HG02870 (cell line): ENCODE results near the gene RNU6-1.

Experiments used
- ATAC-seq: cut with Tn5 transposase; IDR thresholded peaks from one replicate; pipeline ENCODE4 v1.9.1; 2021; ENCODE audit warnings: mild to moderate bottlenecking, moderate library complexity; ENCODE audit not compliant: unreplicated experiment

Gene RNU6-1

DNA sequence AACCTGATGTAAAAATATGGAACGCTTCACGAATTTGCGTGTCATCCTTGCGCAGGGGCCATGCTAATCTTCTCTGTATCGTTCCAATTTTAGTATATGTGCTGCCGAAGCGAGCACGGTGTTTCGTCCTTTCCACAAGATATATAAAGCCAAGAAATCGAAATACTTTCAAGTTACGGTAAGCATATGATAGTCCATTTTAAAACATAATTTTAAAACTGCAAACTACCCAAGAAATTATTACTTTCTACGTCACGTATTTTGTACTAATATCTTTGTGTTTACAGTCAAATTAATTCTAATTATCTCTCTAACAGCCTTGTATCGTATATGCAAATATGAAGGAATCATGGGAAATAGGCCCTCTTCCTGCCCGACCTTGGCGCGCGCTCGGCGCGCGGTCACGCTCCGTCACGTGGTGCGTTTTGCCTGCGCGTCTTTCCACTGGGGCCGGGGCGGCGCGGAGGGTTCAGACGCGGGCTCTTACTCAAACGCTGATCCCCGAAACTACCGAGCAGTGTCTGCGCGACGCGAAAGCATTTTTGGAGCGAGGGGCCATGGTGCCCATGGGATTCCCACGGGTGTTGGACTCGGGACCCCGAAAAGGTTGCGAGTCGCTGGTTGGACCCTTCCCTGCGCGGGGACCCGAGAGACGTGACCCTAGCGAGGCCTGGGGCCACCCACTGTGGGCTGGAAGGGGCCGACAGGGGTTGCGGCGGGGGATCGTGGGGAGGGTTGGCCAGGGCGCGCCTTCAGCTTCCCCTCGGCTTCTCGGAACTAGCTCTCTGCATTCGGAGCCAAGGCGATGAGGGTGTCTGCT lies at the start of gene RNU6-1:
RNU6-1 (minus strand) TSS at position 117 of the 820 bp plus-strand sequence.
- peak; percentile 79 for ATAC-seq

DNA sequence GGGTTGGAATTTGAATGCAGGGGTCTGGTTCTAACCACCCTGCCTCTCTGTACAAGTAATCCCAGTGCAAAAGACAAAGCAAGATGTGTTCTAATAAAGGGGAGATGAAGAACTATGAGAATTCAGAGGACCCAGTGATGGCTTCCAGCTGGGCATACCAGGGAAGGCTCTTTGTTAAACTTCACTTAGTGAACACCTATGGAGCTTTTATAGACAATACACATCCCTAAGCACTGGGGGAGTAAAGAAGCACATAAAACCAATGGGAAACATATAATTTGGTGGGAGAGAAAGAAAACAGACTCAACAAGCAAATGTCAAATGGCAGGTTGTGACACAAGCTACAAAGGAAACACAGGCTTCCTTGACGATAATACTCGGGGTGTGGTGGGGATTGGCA lies 47.9 kb upstream of the RNU6-1 start:
- ATAC-seq, result no peak

DNA sequence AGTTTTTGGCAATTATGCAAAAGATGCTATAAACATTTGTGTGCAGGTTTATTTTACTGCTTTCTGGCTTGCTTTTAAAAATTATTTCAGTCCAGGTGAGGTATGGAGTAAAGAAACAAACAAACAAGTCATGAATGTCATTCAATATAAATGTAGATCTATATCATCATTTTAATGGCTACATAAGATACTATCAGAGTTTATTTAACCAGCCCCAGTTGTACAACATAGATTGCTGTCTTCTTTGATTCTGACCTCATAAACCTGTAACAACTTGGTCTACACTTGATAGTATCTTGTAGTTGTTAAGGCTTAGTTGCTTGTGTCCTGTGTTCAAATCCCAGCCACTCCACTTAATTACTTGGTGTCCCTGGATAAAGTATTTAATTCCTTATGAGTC lies 46.0 kb upstream of the RNU6-1 start:
- no peak for ATAC-seq

DNA sequence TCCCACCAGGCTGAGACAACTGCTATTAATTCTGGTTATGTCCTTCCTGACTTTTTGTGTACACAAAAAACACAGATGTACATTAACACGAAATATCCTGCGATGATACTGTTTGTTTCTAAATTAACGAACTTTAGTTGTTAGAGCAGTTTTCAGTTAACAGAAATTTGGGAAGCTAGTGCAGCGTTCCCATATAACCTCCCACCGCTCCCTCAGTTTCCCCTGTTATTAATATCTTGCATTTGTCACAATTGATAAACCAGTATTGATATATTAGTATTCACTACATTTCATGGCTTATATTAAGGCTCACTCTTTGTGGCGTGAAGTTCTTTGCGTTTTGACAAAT lies 45.3 kb upstream of the RNU6-1 start:
- ATAC-seq, result no peak

DNA sequence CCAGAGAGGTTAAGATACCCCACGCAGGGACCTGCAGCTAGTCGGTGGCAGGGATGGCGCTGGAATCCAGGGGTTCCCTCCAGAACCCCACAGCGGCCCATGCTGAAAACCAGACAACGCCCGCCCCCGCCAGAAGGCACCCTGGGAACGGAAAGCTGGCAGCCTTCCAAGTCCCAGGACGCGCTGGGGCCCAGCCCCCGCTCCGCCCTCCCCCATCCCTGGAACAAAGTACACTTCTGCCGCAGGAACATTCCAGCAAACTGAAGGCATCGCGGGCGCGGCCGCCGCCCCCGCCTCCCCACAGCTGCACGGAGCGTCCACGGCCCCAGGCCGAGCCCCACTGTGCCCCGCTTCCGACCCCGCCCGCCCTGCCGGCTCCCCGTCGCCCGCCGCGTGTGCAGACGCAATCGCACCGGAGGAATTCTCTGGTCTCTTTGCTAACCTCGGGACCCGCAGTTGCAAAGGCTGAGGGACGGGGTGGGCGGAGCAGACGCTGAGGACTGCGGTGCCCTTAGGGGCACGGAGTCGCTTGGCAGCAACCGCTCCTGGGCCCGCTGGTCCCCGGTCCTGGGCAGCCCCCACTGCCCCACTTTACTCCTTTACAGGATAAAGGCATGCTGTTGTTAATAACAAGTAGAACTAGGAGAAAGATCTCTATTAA lies 44.8 kb upstream of the RNU6-1 start:
- ATAC-seq, result no peak

DNA sequence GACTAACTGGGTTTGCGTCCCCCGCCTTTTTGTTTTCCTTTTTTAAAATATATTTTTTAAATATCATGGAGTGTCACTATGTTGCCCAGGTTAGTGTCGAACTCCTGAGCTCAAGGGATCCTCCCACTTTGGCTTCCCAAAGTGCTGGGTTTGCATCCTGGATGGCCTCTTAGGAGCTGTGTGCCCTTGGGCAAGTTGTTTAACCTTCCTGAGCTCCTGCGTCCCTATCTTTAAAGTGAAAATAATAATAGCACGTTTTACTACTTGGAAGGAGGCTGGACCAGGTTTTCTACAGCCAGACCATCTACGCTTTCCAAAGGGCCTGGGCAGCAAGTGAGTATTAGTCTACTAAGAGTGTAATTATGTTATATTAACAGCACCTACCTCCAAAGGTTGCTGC lies 44.2 kb upstream of the RNU6-1 start:
- ATAC-seq, result no peak

DNA sequence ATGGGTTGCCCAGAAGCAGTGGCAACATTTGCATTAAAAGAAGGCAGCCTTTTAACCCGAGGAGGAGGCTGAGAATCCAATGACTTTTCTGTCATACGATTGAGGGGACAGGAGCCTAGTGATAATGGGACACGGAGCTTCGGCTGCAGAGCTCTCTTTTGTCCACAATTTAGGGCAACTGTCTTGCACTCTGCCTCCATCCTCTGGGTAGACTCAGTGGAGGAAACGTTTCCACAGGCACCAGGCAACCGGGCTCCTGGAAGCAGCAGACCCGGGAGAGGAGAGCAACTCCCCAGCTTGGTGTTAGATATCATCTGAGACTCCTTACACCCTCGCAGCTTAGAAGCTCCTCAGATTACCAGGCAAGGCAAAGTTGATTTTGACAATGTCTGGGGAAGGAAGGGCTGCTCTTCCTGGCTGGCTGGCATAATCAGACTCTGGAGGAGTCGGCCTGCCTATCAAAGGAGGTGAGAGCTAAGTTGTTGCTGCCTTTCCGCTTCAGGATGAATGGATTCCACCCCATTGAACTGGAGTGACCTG lies 43.5 kb upstream of the RNU6-1 start:
- ATAC-seq, result no peak

DNA sequence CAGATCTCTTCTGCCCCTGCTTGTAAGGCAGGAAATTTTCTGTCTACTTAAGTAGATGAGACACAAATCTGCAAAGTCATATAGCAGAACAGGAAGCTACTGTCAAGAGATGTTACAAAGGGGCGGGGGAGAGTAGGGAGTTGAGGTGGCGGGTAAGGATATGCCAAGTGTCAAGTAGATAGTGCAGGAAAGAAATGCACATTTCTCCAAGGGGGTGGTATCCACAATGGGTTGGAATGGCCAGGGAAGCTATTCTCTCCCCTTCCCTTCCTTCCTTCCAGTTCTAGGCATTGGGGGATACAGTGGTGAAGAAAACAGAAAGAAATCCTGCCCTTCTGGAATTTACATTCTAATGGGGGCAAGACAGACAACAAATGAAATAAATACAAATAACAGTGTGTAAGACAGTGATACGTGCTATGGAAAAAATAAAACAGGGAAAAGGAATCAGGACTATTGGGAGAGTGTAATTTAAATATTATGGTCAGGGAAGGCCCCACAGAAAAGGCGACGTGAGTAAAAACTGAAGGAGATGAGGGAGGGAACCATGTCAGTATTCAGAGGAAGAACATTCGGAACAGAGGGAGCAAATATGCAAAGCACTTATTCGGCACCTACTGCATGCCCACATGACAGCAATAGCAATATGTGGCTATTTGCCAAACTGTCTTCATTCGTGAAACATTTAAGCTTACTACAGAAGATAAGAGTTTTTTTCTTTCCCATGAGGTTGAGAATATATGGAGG lies 42.8 kb upstream of the RNU6-1 start:
- ATAC-seq, result no peak

DNA sequence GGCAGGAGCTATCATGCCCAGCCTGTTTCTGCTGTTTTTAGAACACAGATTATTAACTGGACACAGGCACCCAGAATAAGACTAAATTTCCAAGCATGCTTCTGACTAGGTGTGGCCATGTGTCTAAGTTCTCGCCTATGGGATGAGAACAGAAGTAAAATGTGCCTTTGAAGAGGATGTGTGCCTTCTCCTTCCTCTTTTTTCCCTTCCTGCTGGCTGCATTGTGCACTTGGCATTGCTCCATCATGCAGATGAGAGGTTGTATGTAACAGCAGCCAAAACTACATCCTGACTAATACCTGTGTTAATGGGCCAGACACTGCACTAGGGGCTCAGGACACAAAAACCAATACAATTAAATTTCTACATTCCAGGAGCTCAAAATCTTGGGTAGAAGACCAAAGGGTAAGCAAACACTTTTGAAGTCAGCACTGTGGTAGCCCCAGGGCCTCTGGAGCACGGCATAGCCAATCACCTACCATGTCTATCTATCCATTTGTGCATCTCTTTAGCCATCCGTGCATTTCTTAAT lies 40.9 kb upstream of the RNU6-1 start:
- no peak for ATAC-seq

DNA sequence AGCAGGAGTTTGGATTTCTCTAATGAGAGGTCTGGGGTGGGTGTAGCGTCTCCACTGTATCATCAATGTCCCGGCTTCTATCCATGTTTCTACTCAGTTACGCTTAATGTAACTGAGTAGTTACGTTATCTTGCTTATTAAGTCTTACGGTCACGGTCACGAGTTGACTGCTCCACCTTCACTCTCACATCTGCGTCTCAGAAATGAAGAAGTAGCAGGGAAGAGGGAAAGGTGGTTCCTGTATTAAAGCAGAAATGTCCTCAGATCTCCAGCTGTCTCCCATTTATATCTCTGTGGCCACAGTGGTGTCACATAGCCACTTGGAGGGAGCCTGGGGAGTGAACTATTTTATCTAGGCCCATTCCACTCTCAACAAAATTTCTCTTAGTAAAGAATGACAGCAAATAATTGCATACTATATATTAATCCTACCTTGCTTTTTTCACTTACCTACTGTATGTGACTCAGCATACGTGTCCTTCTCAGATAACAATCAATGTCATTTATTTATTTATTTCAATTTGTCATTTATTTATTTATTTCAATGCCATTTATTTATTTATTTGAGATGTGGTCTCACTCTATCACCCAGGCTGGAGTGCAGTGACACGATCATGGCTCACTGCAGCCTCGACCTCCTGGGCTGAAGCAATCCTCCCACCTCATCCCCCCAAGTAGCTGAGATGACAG lies 39.7 kb upstream of the RNU6-1 start:
- no peak for ATAC-seq

DNA sequence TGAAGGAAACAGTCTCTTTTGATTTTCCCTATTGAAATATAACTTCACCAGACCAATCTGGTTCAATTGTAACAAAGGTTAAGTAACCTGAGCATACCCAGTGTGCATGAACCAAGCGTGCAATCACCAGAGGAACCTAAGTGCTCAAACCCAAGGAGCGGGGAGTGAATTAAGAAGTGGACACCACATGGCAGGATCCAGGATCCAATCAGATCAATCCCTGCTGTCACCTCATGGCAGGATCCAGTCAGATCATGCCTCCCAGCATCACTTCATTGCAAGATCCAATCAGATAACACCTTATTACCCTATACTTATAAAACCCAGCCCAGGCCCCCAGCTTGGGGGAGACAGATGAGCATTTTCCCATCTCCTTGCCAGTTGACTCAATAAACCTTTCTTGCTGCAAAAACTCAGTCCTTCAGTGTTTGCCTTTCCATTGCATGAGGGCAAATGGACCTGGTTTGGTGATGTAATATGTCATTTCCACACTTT lies 38.9 kb upstream of the RNU6-1 start:
- no peak for ATAC-seq

DNA sequence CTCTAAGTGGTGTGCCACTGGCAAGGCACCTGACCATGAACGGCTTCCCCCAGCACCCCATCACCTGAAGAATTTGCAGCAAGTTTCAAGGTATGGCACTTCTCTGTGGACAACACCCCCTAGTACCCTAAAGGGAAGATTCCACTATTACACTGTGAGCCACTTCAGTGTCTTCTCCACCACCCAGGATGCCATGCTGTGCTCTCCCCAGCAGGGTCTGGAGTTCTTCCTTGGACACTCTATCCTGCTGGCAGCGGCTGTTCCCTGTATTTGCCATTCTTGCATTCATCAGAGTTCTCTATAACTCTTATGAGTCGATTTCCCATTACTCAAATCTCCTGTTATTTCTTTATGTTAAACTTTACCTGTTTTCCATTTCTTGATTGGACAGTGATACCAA lies 33.9 kb upstream of the RNU6-1 start:
- no peak for ATAC-seq

DNA sequence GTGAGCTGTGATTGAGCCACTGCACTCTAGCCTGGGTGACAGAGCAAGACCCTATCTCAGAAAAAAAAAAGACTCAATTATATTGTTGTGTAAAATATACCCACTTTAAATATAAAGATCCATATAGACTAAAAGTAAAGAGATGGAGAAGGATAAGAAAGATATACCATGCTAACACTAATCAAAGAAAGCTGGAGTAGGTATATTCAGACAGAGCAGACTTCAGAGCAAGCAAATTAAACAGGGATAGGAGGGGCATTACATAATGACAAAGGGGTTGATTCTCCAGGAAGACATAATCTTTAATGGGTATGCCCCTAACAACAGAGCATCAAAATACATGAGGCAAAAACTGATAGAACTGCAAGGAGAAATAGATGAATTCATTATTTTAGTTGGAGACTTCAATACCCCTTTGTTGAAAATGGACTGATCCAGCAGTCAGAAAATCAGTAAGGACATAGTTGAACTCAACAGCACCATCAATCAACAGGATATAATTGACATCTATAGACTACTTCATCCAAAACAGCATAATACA lies 31.1 kb upstream of the RNU6-1 start:
- ATAC-seq, result no peak

DNA sequence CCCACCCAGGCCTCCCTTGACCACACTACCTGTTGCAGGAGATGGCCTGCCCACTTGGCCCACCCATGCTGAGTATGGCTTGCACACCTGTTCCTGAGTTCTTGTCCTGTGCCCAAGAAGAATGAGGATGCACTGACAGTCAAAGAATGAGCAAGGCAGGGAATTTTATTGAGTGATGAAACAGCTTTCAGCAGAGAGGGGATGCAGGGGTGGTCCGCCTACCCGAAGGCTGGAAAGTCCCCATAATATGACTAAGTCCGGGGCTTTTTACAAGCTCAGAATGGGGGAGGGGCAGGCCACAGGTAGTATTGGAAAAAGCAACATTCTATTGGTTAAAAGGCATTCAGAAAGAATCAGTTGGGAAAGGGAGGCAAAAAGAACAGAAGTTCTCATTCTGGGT lies 29.9 kb upstream of the RNU6-1 start:
- ATAC-seq, result no peak

DNA sequence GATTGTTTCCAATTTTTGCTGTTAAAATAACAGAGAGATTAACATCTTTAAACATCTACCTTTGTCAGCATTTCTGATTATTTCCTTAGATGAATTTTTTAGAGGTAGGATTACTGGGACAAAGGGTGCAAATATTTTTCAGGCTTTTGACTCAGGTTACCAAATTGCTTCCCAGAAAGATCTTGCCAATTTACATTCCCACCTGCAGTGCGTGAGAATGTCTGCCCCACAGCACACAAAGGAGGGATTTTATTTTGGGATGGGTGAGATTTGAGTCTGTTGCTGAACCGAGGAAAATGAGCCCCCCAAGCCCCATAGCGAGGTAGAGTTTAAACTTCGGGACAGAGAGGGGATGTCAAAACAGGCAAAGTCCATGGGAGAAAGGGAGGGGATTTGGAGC lies 25.9 kb upstream of the RNU6-1 start:
- ATAC-seq, result no peak

DNA sequence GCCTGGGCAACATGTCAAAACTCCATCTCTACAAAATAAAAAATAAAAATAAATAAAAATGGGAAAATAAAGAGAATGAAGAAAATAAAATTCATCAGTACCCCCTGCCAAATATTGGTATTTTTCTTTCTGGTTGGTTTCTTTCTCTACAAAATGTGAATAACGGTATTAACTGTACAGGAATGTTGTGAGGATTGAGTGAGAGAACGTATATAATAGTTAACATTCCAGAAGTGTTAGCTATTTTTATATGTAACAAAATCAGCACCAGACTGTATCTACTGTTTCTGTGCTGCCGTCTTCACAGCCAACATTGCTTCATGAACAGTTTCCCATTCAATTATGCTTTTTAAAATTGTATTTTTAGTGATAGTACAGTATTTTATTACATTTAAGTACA lies 25.5 kb upstream of the RNU6-1 start:
- no peak for ATAC-seq

DNA sequence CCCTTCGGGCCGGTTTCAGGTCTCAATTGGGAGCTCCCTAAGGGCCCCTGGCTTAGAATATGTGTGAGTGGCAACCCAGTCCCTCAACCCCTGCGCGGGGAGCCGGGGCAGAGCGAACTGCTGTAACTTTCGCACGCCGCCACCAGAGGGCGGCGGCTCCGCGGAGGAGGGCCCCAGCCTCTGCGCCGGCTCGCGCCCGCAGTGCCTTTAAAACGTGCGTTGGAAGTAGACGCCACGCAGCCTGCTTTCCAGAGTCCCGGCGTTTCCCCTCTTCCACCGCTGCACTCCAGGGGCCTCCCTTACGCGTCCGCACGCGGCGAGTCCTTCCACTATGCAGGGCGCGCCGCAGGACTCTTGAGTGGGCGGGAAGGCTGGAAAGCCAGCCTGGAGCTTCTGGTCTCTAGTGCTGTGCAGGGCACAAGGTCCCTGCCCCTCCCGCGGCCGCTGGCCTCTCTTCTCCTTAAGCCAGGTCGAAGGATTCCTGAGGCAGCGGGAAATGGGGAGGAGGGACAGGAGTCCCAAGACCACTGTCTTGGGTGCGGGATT lies 23.7 kb upstream of the RNU6-1 start:
- ATAC-seq, result peak; percentile 63

DNA sequence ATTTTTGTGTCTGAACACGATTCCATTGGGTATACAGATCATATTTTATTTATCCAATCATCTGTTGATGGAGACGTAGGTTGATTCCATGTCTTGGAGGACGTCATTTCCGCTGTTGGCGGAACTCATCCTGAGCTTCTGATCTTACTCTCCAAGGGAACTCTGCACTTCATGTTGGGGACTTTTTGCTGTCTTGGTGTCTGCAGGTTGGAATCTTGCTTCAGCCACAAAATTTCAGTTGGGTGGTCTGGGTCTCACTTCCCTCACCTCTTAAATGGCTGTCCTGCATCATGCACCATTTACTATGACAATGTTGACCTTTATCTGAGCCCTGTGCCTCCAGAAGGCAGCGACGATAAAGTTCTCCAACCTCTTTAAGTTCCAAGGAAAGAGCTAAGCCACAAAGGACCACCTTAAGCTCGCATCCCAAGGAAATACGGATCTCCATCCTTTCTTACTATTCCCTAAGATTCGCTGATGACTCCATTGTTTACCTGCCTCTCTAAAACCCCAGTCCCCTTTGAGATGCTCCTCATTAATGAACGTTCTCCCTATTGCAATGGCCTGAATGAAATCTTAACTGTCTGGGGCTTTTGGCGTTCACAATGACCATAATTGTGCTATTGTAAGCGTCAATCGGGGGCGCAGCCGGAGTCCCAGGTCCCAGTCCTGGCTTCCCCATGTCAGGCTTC lies 23.1 kb upstream of the RNU6-1 start:
- ATAC-seq, result peak; percentile 45

DNA sequence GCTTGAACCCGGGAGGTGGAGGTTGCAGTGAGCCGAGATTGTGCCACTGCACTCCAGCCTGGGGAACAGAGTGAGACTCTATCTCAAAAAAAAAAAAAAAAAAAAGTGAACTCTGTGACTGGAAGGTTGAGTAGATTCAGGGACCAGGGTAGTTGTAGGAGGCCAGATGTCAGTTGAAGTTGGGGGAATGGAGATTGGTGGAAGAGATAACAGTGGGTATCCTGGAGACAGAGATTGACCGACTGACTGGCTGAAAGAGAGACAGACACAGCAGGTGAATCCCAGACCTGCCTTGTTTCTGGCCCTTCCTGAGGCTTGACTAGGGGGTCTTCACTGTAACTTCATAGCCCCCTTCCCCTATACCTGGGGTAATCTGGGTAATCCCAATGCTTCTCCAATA lies 22.1 kb upstream of the RNU6-1 start:
- ATAC-seq, result no peak
